ENCODE results near the gene KIAA0319L. TPM values are rescaled to one million over a fixed set of nuclear protein-coding genes. Genes with fewer than 3 reads are reported as not detected.

KIAA0319L gene
- total RNA-seq, 1 experiment from 2014 or later = 46.4 TPM

DNA sequence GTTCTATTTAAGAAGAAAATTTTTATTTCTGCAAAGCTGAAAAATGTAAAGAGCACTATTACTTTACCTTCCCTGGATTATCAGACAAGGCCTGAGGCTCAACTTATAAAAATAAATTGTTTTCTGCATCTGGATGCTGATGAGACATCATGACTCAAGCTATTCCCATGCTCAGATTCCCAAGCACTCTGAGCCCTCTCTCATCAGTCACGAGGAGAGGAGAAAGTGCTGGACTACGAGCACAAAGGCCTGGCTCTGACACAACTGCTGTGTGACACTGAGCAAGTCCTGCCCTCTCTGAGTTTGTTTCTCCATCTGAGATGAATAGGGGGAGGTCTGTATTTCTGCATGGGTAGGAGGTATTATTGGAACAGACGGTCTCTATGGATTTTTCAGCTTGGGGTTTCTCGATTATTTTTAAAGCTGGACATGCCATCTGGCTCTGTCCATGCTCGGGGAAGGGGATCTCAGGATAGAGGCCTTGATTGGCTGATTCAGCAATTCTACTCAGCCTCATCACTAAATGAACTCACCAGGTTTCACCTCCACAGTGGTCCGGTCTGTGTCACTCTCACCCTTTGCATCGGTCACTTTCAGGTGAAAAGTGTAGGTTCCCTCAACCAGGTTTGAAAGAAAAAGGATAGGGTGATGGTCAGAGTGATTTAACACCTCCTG lies 107.7 kb downstream of the KIAA0319L start:
- DNase-seq = no peak
- Histone ChIP-seq H3K4me1 (ENCODE audit: insufficient read depth, low read length) (no peaks in the 10 kb centered on the region), H2AFZ (ENCODE audit: low read length) (no peak overlapping the region), H2AK5ac (ENCODE audit: insufficient read length, low read length) (no peak overlapping the region), H3K4ac (ENCODE audit: low read depth, low read length) (no peak overlapping the region), H3K56ac (ENCODE audit: insufficient read length, low read depth, low read length) (no peak overlapping the region), H2BK120ac (ENCODE audit: low read depth, low read length, poor library complexity, severe bottlenecking) (no peak overlapping the region), H2BK12ac (ENCODE audit: insufficient read length, low read depth, low read length) (no peak overlapping the region), H4K20me1 (ENCODE audit: control insufficient read depth, insufficient read depth, insufficient read length) (no peaks in the 10 kb centered on the region), H2BK15ac (ENCODE audit: low read depth, low read length) (no peak overlapping the region), H3K79me2 (ENCODE audit: insufficient read depth, low read length) (no peaks in the 10 kb centered on the region), H4K8ac (replicated peaks; ENCODE audit: insufficient read length, low read depth, low read length) (no peak overlapping the region), H3K9me3 (ENCODE audit: control insufficient read depth, low read depth, low read length) (no peaks in the 10 kb centered on the region), H3K4me2 (ENCODE audit: insufficient read depth, insufficient read length, low read length) (no peak overlapping the region), H4K91ac (ENCODE audit: insufficient read length, low read depth, low read length) (no peak overlapping the region), H4K5ac (ENCODE audit: insufficient read length, low read depth, low read length) (no peak overlapping the region), H3K79me1 (ENCODE audit: insufficient read depth, low read depth, low read length, poor library complexity, severe bottlenecking) (no peaks in the 10 kb centered on the region), H3K23me2 (ENCODE audit: insufficient read length, low read depth, low read length, poor library complexity, severe bottlenecking) (no peaks in the 10 kb centered on the region), H3K9ac (ENCODE audit: extremely low read depth, insufficient read length, low read length) (no peak overlapping the region), H3K23ac (ENCODE audit: insufficient read length, low read depth, low read length) (no peak overlapping the region), H2BK5ac (ENCODE audit: insufficient read length, low read length) (no peak overlapping the region), H3T11ph (ENCODE audit: low read length) (no peak overlapping the region), H3K27me3 (ENCODE audit: insufficient read depth, low read length) (no peaks in the 10 kb centered on the region), H3K18ac (ENCODE audit: insufficient read length, low read depth, low read length) (no peak overlapping the region), H3K27ac (ENCODE audit: insufficient read length, low read depth, low read length) (no peak overlapping the region), H3K14ac (ENCODE audit: insufficient read depth, low read length) (no peak overlapping the region), H2BK20ac (ENCODE audit: low read depth, low read length, poor library complexity, severe bottlenecking) (no peak overlapping the region)
- Mint-ChIP-seq H3K27ac (no peak overlapping the region), H3K27me3 (ENCODE audit: low read depth) (no peaks in the 10 kb centered on the region), H3K9me3 (no peaks in the 10 kb centered on the region), H3K36me3 (ENCODE audit: insufficient read depth in 1 of 3, low read depth in 3 of 3) (peaks cover 22 to 60% (median 34%) of the 10 kb centered on the region in 3 experiments; a peak in 6 of 7 replicates), H3K4me3 (no peak overlapping the region), H3K4me1 (no peaks in the 10 kb centered on the region)
- WGBS (ENCODE audit: extremely low coverage, insufficient read length, low lambda C conversion rate) = no CpG with 5 or more reads among the region's 7 CpGs
- TF ChIP-seq, protein P1, sequence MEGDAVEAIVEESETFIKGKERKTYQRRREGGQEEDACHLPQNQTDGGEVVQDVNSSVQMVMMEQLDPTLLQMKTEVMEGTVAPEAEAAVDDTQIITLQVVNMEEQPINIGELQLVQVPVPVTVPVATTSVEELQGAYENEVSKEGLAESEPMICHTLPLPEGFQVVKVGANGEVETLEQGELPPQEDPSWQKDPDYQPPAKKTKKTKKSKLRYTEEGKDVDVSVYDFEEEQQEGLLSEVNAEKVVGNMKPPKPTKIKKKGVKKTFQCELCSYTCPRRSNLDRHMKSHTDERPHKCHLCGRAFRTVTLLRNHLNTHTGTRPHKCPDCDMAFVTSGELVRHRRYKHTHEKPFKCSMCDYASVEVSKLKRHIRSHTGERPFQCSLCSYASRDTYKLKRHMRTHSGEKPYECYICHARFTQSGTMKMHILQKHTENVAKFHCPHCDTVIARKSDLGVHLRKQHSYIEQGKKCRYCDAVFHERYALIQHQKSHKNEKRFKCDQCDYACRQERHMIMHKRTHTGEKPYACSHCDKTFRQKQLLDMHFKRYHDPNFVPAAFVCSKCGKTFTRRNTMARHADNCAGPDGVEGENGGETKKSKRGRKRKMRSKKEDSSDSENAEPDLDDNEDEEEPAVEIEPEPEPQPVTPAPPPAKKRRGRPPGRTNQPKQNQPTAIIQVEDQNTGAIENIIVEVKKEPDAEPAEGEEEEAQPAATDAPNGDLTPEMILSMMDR (conservative IDR thresholded peaks at IDR 0.05) = no peak

Measured in H9 (cell line).